OCI-LY1 (cell line): ENCODE results near the gene FRMD5.

Experiments
- CTCF ChIP-seq: fragments of 200-600 bp; sonication (generic), shearing (Covaris generic); IDR thresholded peaks from 2 replicates; pipeline ENCODE4 v1.5.1; 2017; ENCODE audit warnings: mild to moderate bottlenecking, antibody characterized with exemption, low read length, moderate library complexity, mixed read lengths
- EZH2 ChIP-seq: fragments of 200-600 bp; sonication (generic), shearing (Covaris generic); IDR thresholded peaks from 2 replicates; pipeline ENCODE4 v1.8.0; 2017; ENCODE audit warnings: borderline replicate concordance, mixed run types, mild to moderate bottlenecking, antibody characterized with exemption, low read length, moderate library complexity, mixed read lengths

GRCh38 chr15:43974852-43975251 lies 220.2 kb downstream of the FRMD5 start:
- TF ChIP-seq CTCF (no peak), EZH2 (no peak)
